Lung (tissue), 12 donors: Measurements from ENCODE around the gene TNS3. TPM values are rescaled to one million over a fixed set of nuclear protein-coding genes. Genes with fewer than 3 reads are reported as not detected.

Experiments used
- ATAC-seq: fragments of 200-7000 bp; cut with Tn5 transposase; one replicate; pipeline ENCODE4 v1.9.1; 2020; ENCODE audit warnings: moderate number of reproducible peaks; ENCODE audit not compliant: insufficient read depth, low FRiP score
- DNase-seq, 3 donors: peaks; one replicate each; pipeline ENCODE4 v3.0.0-alpha.2; 2013 to 2017
- H3K27ac ChIP-seq, 2 donors: one replicate each; pipeline ENCODE4 v1.5.1; 2013; ENCODE audit warnings: mild to moderate bottlenecking in 2 of 2, moderate library complexity in 2 of 2, control low read depth in 1 of 2, inconsistent platforms in 1 of 2, low read depth in 1 of 2, low read length in 1 of 2
- H3K27me3 ChIP-seq, 3 donors: one replicate each; pipeline ENCODE4 v1.5.1; 2013; ENCODE audit warnings: low read length in 2 of 3; ENCODE audit not compliant: control insufficient read depth in 3 of 3, insufficient read depth in 3 of 3
- H3K36me3 ChIP-seq, 4 donors: one replicate each; pipeline ENCODE4 v1.5.1; 2013; ENCODE audit warnings: low read length in 4 of 4, mild to moderate bottlenecking in 1 of 4, moderate library complexity in 1 of 4; ENCODE audit not compliant: control insufficient read depth in 4 of 4, insufficient read depth in 4 of 4
- H3K4me1 ChIP-seq, 5 donors: one replicate each; pipeline ENCODE4 v1.5.1; 2013; ENCODE audit warnings: low read length in 5 of 5, mild to moderate bottlenecking in 2 of 5, moderate library complexity in 1 of 5; ENCODE audit not compliant: control insufficient read depth in 5 of 5, insufficient read depth in 5 of 5
- H3K4me3 ChIP-seq: one replicate; pipeline ENCODE4 v1.5.1; 2013; ENCODE audit warnings: mild to moderate bottlenecking, control low read depth, moderate library complexity
- H3K9ac ChIP-seq, 2 donors: one replicate each; pipeline ENCODE4 v1.5.1; 2013; ENCODE audit warnings: low read length in 2 of 2, control low read depth in 1 of 2; ENCODE audit not compliant: insufficient read depth in 1 of 2
- H3K9me3 ChIP-seq, 4 donors: one replicate each; pipeline ENCODE4 v1.5.1; 2013; ENCODE audit warnings: low read length in 3 of 4, mild to moderate bottlenecking in 1 of 4, moderate library complexity in 1 of 4; ENCODE audit not compliant: control insufficient read depth in 4 of 4, insufficient read depth in 3 of 4
- WGBS, 2 donors: extraction: QIAGEN DNeasy Blood & Tissue Kit; methylation state at CpG; one replicate each; pipeline ENCODE4 v1.1.7; 2013; 5-methylcytosine and 5-hydroxymethylcytosine counted together
- polyA plus RNA-seq, 2 donors: library from polyadenylated mRNA; stranded (reverse); fragments of 200-250 nt; gene quantifications; one replicate each; pipeline ENCODE4 v1.2.1, GENCODE V29; 2013
- total RNA-seq, 2 donors: library from RNA; depleted of rRNA in 1 of 2; stranded (reverse); fragments of >200 nt in 1 of 2; gene quantifications; one replicate each; pipeline ENCODE4 v1.2.1, GENCODE V29; 2014 to 2021
- TF ChIP-seq, protein P1 (sequence below): IDR thresholded peaks from 2 replicates; pipeline ENCODE4 v1.5.1; 2012; ENCODE audit warnings: mild to moderate bottlenecking; ENCODE audit errors: control extremely low read depth, extremely low read depth
- donor health status: control.
- donor health status: control.
- donor health status: Bipolar disorder and iron deficiency.
- donor health status: healthy.
- donor health status: DM: yes; HTN: yes; CAD: no.

Gene TNS3
- total and polyA plus RNA-seq, 4 donors, result 23.8 to 140 (median 85.7) TPM

GRCh38 chr7:47382200-47382599 lies 199.7 kb downstream of the TNS3 start:
- ATAC-seq (no peak), DNase-seq (no peak)
- Histone ChIP-seq H3K27ac (no peak overlapping the region), H3K9me3 (no peaks in the 10 kb centered on the region), H3K27me3 (no peaks in the 10 kb centered on the region), H3K4me1 (peaks cover 5 to 62% (median 37%) of the 10 kb centered on the region in 5 donors), H3K36me3 (peaks cover 0 to 9% (median under 1%) of the 10 kb centered on the region in 4 donors), H3K4me3 (no peak overlapping the region), H3K9ac (no peak overlapping the region)
- TF ChIP-seq, protein P1, sequence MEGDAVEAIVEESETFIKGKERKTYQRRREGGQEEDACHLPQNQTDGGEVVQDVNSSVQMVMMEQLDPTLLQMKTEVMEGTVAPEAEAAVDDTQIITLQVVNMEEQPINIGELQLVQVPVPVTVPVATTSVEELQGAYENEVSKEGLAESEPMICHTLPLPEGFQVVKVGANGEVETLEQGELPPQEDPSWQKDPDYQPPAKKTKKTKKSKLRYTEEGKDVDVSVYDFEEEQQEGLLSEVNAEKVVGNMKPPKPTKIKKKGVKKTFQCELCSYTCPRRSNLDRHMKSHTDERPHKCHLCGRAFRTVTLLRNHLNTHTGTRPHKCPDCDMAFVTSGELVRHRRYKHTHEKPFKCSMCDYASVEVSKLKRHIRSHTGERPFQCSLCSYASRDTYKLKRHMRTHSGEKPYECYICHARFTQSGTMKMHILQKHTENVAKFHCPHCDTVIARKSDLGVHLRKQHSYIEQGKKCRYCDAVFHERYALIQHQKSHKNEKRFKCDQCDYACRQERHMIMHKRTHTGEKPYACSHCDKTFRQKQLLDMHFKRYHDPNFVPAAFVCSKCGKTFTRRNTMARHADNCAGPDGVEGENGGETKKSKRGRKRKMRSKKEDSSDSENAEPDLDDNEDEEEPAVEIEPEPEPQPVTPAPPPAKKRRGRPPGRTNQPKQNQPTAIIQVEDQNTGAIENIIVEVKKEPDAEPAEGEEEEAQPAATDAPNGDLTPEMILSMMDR, result no peak
- WGBS, 2 donors, result 76 to 81% methylated on average over 5 of the region's 5 CpGs

GRCh38 chr7:47381134-47381495 lies 200.8 kb downstream of the TNS3 start:
- peak overlapping the region in 1 of 2 donors; percentile 79 for H3K27ac ChIP-seq
- 73 to 88% methylated on average over 6 of the region's 6 CpGs for WGBS, 2 donors
- ATAC-seq, result no peak
- H3K9me3 ChIP-seq, result no peaks in the 10 kb centered on the region
- no peak overlapping the region for H3K4me3 ChIP-seq
- TF ChIP-seq, protein P1, result no peak
- peaks cover 5 to 51% (median 28%) of the 10 kb centered on the region in 5 donors for H3K4me1 ChIP-seq
- H3K9ac ChIP-seq, result no peak overlapping the region
- H3K36me3 ChIP-seq, result peaks cover 0 to 10% (median 2%) of the 10 kb centered on the region in 4 donors
- DNase-seq, result peak; percentile 64 to 89 (median 65)
- no peaks in the 10 kb centered on the region for H3K27me3 ChIP-seq

DNA sequence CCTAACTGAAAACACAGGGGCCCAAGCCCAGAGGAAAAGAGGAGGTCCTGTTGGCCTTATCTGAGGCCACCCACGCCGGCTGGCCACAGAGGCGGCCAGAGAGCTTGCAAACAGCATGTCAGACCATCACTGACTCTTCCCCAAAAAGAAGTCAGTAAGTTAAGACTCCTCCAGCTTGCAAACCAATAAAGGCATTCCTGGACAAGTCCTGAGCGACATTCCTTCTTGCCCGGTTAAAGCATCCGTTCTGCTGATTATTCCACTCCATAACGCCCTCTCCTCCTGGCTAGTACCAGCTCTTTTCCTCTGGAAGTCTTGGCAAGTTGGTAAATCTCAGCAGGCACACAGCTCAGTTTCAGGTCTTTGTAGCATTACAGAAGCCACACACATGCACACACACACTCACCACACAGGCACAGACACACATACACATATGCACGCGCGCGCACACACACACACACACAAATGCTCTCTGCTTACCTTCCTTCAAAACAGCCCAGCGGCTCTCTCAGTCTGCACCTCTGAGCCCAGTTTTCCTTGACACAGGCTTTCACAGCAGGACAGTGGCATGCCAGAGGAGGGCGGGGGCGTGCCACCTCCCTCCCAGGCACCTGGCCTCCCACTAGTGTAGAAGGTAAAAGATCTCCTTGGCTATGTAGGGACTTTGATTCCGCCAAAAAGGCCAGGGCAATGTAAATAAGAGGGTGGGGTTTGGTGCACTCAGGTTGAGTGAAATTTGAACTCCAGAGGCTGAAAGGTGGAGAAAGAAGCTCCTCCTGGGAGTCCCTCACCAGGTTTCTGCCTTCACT lies 201.4 kb downstream of the TNS3 start:
- 56 to 84% methylated on average over 15 of the region's 15 CpGs for WGBS, 2 donors
- TF ChIP-seq, protein P1, result no peak
- Histone ChIP-seq H3K4me3 (no peak overlapping the region), H3K27ac (peak overlapping the region; percentile 75 to 79), H3K9ac (no peak overlapping the region), H3K27me3 (no peaks in the 10 kb centered on the region), H3K36me3 (peaks cover 0 to 10% (median 2%) of the 10 kb centered on the region in 4 donors), H3K4me1 (peaks cover 5 to 45% (median 23%) of the 10 kb centered on the region in 5 donors), H3K9me3 (no peaks in the 10 kb centered on the region)
- peak; percentile 68 to 83 (median 80) for DNase-seq
- ATAC-seq, result no peak
